CD4-positive, alpha-beta T cell treated with Interleukin-10 for 1 hour (primary cell): ENCODE measurements around the gene ANXA4.
A peak's percentile ranks its signal among the peaks of the same experiment; 100 is the strongest.
"Not testable (repeated sequence)": the region's sequence is repeated elsewhere in the genome, so short reads cannot be mapped to it uniquely, and the experiment has no call there.

ENCODE experiments used
- DNase-seq: peaks from one replicate; pipeline ENCODE4 v3.0.0-alpha.2; 2020

Gene ANXA4

DNA sequence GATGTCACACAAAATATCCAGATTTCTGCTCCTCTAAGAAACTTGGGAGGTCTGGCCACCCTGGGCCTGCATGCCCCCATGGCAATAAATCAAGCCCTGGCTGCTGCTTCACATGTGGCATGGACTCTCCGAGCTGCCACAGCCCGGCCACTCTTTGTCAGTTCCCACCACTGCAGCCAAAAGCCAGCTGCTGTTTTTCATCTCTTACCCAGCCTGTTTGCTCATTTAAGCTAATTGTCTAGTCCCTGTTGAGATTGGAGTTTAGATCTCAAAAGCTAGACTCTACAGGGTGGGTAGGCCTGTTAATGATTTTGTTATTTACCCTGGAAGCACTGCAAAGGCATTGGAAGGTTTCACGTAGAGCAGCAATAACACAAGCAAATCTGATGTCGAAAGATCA, 20.9 kb upstream of the ANXA4 start:
- no peak for DNase-seq

DNA sequence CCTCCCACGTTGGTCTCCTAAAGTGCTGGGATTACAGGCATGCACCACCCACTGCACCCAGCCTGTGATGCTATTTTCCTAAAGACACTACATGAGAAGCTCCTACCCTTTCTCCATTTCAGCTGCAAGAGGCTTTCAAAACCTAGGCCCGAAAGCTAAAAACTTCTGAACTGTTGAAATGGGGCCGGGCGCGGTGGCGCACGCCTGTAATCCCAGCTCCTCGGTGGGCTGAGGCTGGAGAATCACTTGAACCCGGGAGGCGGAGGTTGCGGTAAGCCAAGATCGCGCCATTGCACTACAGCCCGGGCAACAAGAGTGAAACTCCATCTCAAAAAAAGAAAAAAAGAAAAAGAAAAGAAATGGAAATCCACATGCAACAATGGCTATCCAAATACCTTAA, 18.1 kb upstream of the ANXA4 start:
- DNase-seq = no peak

DNA sequence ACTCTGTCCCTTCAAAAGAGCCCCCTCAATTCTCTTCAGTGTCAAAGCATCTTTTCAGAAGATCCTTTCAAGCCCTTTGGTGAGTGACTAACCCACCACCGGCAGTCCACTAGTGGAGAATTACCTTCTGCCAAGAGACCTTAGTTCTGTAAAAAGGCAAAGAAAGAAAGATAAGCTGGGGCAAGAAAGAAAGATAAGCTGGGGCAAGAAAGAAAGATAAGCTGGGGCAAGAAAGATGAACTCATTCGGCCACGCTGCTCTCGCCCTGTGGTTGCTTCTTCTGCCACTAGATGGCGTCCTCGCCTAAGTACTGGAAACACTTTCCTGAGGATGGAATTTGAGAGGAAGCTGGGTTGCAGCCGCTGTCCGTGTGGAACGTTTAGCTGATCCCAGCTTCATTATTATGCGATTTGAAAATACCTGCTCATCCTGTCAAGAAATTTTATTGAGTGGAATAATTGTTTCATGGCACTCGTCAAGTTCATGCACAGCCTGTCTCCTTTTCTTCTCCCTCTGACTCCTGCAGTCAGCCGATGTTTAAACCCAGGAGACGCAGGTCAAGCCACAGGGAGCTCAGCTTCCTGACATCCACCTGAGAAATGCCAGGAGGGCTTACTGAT, 17.3 kb upstream of the ANXA4 start:
- DNase-seq = peak; percentile 85

DNA sequence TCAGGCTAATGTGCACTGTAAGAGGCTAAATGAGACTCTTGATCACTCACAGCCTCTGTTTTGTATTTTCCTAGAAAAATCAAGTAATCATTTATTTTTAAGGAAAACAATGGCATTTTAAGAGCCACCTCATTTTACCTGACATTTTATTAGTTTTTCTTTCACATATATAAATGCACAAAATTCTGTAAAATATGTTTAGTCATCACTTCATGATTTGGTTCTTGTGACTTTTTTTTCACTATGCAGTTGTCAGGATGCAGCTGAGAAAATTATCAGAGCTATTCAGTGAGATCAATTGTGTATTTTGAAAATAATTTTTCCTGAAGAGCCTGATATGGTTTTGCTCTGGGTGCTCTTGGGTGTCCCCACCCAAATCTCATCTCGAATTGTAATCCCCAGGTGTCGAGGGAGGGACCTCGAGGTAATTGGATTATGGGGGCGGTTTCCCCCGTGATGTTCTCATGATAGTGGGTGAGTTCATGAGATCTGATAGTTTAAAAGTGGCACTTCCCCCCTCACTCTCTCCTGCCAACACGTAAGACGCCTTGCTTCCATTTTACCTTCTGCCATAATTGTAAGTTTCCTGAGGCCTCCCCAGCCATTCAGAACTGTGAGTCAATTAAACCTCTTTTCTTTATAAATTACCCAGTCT, 16.1 kb upstream of the ANXA4 start:
- no peak for DNase-seq

DNA sequence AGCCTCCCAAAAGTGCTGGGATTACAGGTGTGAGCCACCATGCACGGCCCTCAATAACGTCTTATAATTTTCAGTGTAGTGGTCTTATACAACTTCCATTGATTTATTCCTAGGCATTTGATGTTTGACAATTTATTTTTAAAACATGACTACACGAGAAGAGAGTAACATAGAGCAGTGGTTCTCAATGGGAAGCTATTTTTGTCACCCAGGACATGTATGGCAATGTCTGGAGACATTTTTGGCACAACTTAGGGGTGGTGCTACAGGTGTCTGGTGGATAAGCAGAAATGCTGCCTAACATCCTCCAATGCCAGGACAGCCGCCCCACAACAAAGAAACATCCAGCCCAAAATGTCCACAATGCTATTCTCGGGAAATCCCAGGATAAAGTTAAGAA, 12.7 kb upstream of the ANXA4 start:
- DNase-seq = no peak

DNA sequence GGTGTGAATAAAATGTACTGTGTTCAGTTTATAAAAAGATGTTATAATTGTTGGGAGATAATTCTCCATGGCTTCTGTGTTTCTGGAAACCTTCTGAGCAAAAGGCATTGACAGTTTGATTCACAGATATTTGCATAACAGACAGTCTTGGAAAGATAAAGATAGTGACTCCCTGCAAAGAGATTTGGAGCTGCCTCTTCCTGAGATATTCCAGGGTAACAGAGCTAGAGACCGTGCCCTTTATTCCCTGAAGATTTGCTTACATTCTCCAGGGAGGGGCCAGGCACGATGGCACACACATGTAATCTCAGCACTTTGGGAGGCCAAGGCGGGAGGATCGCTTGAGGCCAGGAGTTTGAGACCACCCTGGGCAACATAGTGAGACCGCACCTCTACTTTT, 12.2 kb upstream of the ANXA4 start:
- DNase-seq = no peak

DNA sequence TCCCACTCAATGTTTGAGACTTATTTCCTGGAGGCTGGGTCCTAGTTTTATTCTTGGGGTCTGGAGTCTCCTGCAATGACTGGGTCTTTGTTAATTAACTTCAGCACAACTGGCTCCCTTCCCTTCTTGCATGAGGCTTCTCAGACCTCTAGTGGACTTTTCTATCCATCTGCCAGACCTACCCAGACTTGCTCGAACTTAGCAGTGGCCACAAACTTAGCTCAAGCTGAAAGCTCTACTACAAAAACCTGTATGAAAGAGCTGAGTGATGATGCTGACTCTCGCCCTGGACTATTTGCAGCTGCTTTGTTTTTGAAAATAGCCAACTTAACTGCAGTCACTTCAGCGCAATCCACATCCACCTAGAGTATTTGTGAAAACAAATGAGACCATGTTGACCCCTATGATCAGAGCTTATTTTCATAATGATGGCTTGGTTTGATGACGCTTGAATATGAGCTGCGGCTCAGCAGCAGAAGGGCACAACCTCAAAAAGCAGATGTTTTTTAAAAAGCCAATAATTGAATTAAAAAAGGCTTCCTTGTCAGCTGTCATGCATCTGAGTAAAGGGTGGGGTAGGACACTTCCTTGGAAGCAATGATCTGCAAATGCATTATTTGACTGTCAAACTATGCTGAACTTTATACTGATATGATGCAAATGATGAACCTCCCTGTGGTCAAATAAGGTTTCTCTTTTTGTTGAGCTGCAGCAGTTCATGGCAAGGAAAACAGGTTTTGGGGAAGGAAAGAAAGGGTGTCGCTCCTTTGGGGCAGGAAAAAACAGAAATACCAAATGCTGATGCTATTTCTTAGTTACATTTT, 10.6 kb upstream of the ANXA4 start:
- no peak for DNase-seq

DNA sequence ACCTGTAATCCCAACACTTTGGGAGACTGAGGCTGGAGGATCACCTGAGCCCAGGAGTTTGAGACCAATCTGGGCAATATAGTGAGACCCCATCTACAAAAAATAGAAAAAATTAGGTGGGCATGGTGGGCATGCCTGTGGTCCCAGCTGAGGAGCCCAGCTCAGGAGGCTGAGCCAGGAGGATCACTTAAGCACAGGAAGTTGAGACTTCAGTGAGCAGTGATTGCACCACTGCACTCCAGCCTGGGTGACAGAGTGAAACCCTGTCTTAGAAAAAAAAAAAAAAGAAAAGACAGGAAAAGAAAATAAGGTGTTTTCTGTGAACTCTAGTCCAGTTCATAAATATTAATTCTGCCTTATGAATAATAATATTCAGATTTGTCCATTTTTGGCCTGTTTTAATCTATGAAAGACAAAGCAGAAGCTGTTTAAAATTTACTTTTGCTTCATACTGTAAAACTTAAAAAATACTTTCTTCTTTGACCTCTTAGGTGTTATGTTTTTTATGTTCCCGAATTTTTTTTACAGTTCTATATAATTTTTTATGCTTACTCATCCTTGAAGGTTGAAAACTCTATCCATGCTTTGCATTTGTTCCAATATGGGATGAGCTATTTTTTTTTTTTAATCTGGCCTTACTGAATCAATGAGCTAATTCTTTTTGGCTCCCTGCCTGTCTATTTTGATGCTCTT, 8.4 kb upstream of the ANXA4 start:
- no peak for DNase-seq

DNA sequence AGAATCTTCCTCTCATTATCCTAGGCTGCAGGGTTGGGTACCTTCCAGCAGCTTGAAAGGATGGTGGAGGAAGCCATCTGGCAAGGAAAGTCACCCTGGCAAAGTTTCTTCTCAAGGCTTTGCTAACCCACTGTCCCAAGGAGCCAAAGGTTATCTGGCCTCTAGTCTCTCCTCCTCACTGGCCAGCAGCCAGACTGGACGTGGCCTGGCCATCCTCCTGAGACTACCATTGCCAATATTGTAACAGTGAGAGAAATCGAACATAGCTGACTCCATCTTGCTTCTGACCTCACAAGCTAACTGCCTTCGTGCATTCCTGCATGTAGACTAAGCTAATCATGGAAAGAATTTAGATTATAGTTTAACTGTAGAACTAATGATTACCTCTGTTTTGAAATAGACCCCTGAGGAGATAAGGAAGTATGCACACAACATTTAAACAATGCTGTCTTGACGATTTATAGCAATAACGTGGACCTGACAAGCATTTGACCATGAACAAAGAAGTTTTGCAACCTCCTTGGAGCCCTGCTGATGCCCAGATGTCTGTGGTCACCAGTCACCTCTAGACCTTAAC, 7.8 kb upstream of the ANXA4 start:
- DNase-seq = no peak

DNA sequence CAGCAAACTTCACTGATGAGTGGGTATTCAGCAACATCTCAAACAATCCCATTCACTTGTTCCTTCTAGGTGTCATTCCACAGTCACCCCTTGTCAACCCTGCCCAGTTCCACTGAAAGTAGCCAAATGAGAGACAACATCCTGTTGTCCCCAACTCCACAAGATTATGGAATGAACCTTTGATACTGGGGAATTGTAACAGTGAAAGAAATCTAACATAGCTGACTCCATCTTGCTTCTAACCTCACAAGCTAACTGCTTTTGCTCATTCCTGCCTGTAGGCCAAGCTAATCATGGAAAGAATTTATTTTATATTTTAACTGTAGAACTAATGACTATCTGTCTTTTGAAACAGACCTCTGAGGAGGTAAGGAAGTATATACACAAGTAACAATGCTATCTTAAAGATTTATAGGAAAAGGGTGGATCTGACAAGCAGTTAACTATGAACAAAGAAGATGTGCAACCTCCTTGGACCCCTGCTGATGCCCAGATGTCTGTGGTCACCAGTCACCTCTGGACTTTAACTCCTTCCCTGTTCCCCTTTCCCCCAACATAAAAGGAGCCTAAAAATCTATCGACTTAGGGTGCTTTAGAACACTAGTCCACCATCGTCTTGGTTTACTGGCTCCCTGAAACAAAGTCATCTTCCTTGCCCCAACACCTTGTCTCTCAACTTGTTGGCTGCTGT, 6.9 kb upstream of the ANXA4 start:
- no peak for DNase-seq

DNA sequence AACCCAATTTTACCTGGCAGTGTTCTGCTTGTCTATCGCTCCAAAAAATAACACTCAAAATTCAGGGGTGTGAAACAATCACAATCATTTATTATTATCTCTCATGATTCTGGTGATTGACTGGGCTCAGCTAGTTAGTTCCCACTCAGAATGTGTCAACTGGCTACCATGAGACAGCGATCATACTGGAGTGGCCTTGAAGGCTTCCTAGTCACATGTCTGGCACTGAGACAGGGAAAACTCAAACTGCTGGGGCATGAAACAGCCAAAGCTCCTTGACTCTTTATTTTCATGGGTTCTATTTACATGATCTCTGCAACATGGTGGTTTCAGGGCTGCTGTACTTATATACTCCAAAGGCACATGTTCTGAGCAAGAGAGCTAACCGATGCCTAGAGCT, 6.2 kb upstream of the ANXA4 start:
- no peak for DNase-seq

DNA sequence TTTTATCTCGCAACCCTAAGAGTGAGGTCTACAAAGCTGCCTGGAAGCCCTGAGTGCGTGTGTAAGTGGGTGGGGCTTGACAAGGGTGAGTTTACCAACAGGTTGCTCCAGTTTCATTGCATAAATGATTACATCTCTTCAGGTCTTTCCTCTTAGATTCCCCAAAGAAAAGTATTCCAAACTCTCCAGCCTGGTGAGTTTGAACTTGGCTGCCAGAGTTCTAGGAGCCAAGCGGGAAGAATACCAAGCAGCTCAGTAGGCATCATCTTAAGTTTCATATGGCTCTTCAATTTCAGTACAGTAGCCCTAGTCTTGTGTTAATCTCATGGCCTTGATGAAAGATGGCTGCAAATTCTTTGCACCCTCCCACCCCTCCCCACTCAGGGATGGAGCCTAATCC, 3.8 kb upstream of the ANXA4 start:
- not testable (repeated sequence) for DNase-seq

DNA sequence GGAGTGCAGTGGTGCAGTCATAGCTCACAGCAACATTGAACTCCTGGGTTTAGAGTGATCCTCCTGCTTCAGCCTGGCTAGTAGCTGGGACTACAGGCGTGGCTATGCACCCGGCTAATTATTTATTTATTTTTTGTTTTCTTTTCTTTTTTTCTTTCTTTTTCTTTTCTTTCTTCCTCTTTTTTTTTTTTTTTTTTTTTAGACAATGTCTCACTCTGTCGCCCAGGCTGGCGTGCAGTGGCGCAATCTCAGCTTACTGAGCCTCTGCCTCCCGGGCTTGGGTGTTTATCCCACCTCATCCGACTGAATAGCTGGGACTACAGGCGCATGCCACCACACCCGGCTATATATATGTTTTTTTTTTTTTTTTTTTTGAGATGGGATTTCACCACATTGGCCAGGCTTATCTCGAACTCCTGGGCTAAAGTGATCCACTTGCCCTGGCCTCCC, 1.4 kb upstream of the ANXA4 start:
- DNase-seq = no peak

DNA sequence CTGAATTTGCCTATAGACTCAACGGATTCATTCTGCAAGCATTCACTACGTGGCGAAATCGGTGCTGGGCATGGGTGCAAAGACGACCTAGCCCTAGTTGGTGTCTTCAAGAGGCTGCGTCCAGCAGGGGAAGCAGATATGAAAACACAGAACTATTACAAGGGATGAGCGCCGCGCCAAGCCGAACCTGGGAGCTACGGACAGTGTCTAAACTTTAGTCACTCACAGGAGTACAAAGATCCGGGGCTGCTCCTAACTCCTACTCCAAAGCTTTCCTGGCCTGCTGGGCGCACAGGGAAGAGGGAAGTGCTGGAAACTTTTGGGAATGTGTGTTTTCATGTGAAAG, 732 bp upstream of the ANXA4 start:
- DNase-seq = peak; percentile 23

DNA sequence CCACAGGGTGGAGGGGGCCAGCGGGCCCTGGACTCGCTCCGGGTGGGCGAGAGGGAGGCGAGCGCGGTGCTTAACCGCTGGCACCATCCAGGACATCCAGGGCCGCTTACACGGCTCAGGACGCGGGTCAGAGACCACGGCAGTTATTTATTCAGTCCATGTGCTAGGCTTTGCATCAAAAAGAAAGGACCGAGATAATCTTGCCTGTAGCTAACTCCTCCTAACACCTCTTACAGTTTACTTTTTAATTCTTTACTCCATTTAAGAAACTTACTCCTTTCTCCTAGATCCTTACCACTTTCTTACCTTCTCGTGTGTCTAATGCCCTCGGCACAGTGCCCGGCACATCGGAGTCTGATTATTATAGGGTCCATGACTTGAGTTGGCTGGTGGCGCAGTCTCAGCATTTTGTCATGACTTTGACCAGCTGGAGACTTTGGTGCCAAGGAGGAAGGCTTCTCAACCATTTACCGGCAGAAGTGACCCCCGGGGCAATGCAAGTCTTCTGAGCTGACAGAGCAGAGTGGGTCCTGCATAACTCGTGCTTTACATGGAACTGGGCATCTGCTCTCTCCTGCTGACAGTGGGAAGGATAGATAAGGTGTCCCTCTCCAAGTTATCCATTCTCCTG, 503 bp downstream of the ANXA4 start:
- no peak for DNase-seq

DNA sequence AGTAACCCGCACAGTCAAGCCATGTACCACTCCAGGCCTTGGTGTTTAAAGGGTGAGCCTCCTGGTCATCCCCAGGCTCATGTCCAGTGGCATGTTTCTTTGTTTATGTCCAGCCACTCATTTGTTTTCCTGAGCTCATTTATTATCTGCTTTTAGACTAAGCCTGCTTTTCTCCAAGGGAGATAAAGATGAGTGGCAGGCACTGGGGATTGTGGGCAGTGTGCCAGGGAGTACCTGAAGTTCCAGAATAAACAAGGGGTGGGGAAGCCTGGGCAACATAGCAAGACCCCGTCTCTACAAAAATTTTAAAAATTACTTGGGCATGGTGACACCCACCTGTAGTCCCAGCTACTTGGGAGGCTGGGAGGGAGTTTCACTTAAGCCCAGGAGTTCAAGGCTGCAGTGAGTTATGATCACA, 1.9 kb downstream of the ANXA4 start:
- DNase-seq = no peak

DNA sequence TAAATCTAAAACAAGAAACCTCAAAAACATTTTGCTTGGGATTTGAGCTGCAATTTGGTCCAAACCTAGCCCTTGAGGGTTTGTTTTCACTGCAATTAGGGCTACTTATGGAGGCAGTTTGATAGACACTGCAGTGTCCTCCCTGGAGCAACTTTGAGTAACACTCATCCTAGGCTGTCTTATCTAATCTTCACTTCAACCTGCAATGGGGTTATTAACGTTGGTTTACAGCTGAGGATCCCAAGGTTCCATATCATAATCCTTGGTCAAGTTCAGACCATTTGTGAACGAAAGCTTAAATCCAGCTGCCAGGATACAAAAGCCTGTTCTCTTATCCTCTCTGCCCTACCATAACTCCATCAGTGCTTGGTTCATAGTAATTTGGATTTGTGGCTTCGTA, 2.5 kb downstream of the ANXA4 start:
- no peak for DNase-seq

DNA sequence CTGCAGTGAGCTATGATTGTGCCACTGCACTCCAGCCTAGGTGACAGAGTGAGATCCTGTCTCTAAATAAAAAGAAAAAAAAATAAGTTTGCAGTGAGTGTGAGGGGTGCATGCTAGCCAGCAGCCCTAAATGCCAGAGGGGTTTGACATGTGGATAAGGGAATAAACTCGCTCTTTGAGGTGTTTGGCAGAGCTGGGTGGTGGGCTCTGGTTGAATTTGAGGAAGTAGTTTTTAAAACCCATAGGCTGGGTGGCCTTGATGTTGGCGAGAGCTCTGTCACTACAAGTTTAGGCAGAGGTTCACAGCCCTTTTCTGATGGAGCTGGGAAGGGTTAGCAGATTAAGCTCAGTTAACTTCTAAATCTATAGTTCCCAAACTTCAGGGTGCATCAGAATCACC, 3.1 kb downstream of the ANXA4 start:
- no peak for DNase-seq

DNA sequence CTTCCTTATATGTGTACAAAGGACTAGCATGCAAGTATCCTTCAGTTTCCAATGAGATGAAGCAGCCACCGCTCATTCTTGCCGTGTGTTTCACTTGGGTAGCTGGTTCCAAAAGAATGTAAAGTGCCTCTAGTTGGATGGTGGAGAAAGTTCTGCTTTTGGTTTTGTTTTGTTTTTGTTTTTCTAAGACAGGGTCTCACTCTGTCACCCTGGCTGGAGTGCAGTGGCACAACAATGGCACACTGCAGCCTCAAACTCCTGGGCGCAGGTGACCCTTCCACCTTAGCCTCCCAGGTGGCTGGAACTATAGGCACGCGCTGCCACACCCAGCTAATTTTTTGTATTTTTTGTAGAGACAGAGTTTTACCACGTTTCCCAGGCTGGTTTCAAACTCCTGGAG, 8.3 kb downstream of the ANXA4 start:
- DNase-seq = no peak

DNA sequence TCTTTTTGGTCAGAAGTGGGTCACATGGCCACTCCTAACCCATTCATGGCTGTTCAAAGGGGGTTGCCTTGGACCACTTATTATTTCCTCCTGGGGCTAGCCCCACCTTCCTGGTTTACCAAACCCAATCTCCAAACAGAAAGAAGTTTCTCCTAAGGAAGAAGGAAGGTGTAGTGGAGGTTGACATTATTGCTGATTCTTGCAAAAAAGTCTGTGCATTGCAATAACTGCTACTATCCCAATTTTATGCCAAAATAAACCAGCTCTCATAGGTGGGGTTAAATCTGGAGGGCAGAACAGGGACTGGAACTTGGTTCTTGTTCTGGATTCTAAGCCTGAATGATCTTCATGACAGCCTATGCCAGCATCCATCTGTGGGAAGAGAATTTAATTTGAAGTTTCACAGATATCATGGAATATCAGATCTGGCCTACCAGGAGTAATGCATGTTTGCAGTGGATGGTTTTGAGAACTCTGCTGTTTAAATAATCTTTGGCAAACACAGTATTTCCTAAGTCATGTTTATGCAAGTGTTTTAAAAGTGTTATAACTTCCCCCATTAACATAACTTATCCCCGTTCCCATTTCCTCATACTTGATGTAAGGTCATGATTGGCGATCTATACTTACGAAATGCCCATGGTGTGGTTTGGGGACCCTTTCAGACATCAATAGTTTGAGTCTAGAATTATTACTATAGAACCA, 11.9 kb downstream of the ANXA4 start:
- DNase-seq = no peak

DNA sequence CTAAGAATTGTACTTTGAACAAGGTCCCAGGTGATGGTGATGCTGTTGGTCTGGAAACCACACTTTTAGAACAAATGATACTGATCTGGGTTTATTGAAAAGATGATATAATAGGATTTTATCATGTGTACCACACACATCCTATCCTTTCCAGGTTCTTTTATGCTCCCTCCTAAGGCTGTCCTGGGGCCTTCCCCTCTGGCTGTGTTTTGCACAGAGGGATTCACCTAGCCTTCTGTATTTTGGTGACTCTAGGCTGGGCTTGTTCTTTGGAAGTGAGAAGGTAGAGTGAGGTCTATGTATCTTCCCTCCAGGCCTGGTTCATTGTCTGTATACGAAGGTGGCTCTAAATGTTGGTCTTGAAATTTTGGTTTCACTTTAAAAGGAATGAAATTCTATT, 12.7 kb downstream of the ANXA4 start:
- DNase-seq = no peak
